Activated T-cell treated with anti-CD3 and anti-CD28 coated beads, Interleukin-2, amount 50 U/mL, for 4 hours (primary cell): ENCODE results near the gene EPHA4. TPM values are rescaled to one million over a fixed set of nuclear protein-coding genes. Genes with fewer than 3 reads are reported as not detected.

Source experiments
- ATAC-seq, 2 donors: fragments of 200-7000 bp; cut with Tn5 transposase; one replicate each; pipeline ENCODE4 v1.10.0; 2021
- DNase-seq: peaks from one replicate; pipeline ENCODE4 v3.0.0-alpha.2; 2020
- H3K27me3 Mint-ChIP-seq: one replicate; pipeline ENCODE4 v1.8.0; 2021; ENCODE audit warnings: low read depth, mixed read lengths
- H3K36me3 Mint-ChIP-seq: one replicate; pipeline ENCODE4 v1.8.0; 2022; ENCODE audit warnings: mixed read lengths; ENCODE audit not compliant: insufficient read depth
- H3K4me1 Mint-ChIP-seq: one replicate; pipeline ENCODE4 v1.8.0; 2021; ENCODE audit warnings: low read depth, mixed read lengths
- H3K4me3 Mint-ChIP-seq: one replicate; pipeline ENCODE4 v1.8.0; 2021; ENCODE audit warnings: mild to moderate bottlenecking, moderate library complexity, mixed read lengths
- H3K9me3 Mint-ChIP-seq: one replicate; pipeline ENCODE4 v1.8.0; 2021; ENCODE audit warnings: mixed read lengths
- total RNA-seq, 3 donors: library from RNA; stranded (reverse); gene quantifications; one replicate each; pipeline ENCODE4 v1.2.1, GENCODE V29; 2021

The EPHA4 gene
- total RNA-seq, 3 donors from 2014 or later: 2.2 to 5.4 (median 2.4) TPM

DNA sequence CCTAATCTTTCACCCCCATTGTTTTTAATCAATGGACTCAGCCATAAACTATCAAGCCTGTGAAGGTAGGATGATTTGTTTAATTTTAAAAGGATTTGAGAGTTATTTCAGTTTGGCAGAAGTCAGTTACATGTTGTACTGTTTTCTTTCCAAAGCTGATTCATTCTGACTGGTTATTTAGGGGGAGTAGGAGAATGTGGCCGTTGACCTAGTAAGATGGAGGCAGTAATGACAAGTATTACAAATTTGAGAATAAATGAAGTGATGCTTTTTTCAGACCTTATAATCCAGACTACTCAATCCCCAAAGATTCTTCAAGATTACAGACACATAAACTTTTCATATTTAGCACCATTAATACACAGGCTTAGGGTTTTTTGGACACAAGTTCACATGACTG is 4.3 kb downstream of the EPHA4 start:
- no peak overlapping the region for H3K4me3 Mint-ChIP-seq
- H3K27me3 Mint-ChIP-seq: peaks cover 7% of the 10 kb centered on the region
- DNase-seq (no peak), ATAC-seq (no peak)
- H3K36me3 Mint-ChIP-seq: peaks cover 15% of the 10 kb centered on the region
- peaks cover 67% of the 10 kb centered on the region for H3K4me1 Mint-ChIP-seq
- H3K9me3 Mint-ChIP-seq: no peaks in the 10 kb centered on the region

GRCh38 chr2:221567231-221567760 is 4.8 kb downstream of the EPHA4 start:
- peaks cover 68% of the 10 kb centered on the region for H3K4me1 Mint-ChIP-seq
- ATAC-seq (no peak), DNase-seq (no peak)
- peaks cover 7% of the 10 kb centered on the region for H3K27me3 Mint-ChIP-seq
- H3K9me3 Mint-ChIP-seq: no peaks in the 10 kb centered on the region
- H3K36me3 Mint-ChIP-seq: peaks cover 16% of the 10 kb centered on the region
- no peak overlapping the region for H3K4me3 Mint-ChIP-seq

DNA sequence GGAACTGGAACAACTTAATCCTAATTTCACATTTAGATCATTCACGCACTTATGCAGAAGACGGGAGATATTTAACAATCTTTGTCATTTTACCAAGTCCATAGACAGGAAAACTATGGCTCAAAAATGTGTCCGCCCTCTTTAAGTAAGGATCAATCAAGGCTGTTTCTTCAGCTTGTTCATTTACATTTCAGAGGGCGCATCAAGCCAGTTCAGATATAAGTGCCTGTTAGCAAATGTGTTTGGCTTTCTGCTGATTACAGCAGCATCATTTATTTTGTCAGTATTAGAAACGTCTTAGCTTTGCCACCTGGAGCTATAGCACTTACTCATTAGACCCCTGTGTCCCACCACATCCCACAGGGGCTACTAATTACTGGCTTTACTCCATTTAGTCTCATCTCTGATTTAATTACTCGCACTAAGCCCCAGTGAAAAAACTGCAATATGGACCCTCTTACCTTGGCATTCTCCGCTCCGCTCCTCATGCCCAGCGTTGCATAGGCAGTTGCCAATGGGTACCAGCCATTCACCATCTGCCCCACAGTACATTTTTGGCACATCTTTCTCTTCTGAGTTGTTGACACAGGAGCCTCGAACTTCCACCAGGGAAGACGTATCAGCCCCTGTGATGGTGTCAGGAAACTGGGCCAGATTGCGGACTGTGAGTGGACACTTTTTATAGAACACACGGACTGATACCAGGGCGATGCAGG is 8.7 kb downstream of the EPHA4 start:
- Mint-ChIP-seq H3K36me3 (peaks cover 17% of the 10 kb centered on the region), H3K27me3 (no peaks in the 10 kb centered on the region), H3K4me3 (no peak overlapping the region), H3K4me1 (peaks cover 61% of the 10 kb centered on the region), H3K9me3 (no peaks in the 10 kb centered on the region)
- no peak for ATAC-seq
- no peak for DNase-seq

- no peaks in the 10 kb centered on the region for H3K9me3 Mint-ChIP-seq
- peaks cover 66% of the 10 kb centered on the region for H3K4me1 Mint-ChIP-seq
- no peak overlapping the region for H3K4me3 Mint-ChIP-seq
- no peaks in the 10 kb centered on the region for H3K27me3 Mint-ChIP-seq
- H3K36me3 Mint-ChIP-seq: peaks cover 18% of the 10 kb centered on the region
- DNase-seq (no peak), ATAC-seq (no peak)
These were observed 9.9 kb downstream of the EPHA4 start for GRCh38 chr2:221562226-221562625.

GRCh38 chr2:221561770-221562169 is 10.3 kb downstream of the EPHA4 start:
- peaks cover 18% of the 10 kb centered on the region for H3K36me3 Mint-ChIP-seq
- ATAC-seq (no peak), DNase-seq (no peak)
- H3K27me3 Mint-ChIP-seq: no peaks in the 10 kb centered on the region
- no peak overlapping the region for H3K4me3 Mint-ChIP-seq
- no peaks in the 10 kb centered on the region for H3K9me3 Mint-ChIP-seq
- H3K4me1 Mint-ChIP-seq: peaks cover 66% of the 10 kb centered on the region

DNA sequence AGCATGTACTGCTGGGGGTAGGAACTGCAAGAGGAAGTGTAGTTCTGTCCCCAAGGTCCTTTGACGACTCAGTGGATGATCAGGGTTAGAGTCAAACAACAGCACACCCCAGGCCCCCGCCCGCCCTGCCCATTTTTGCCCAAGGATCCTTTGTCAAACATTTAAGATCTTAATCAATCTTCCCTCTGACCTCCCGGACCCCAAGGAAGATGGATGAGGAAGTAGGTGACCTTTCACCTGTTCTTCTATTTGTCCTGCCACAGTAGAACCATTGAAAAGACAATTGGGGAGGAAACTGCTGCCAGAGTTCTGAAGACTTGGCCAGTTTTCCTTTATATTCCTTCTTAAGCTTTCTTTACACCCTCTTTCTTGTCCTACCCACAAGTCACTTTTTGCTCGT is 12.1 kb downstream of the EPHA4 start:
- no peak for DNase-seq
- peaks cover 66% of the 10 kb centered on the region for H3K4me1 Mint-ChIP-seq
- no peak for ATAC-seq
- peaks cover 19% of the 10 kb centered on the region for H3K36me3 Mint-ChIP-seq
- no peaks in the 10 kb centered on the region for H3K27me3 Mint-ChIP-seq
- H3K9me3 Mint-ChIP-seq: no peaks in the 10 kb centered on the region
- H3K4me3 Mint-ChIP-seq: no peak overlapping the region

- H3K4me3 Mint-ChIP-seq: no peak overlapping the region
These were observed 14.0 kb downstream of the EPHA4 start for GRCh38 chr2:221558107-221558506.

DNA sequence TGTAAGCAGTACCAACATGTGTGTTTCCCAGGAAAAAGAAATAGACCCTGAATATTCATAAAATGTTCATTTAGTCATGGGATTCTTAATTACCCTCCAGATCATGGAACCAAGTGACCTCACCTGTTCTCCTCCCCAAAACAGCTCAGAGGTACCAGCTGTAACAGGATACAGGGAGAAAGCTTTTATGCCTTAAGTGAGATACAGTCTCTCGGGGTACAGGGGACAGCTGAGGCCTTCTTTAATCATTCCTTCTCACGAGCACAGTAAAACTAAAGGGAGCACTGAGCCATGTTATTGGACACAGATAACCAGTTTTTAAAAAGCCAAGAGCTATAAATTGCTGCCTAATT is 16.6 kb downstream of the EPHA4 start:
- H3K27me3 Mint-ChIP-seq: no peaks in the 10 kb centered on the region
- no peaks in the 10 kb centered on the region for H3K9me3 Mint-ChIP-seq
- H3K4me3 Mint-ChIP-seq: peak overlapping the region; percentile 51
- ATAC-seq: peak; percentile 28 to 30
- no peak for DNase-seq
- H3K36me3 Mint-ChIP-seq: peaks cover 4% of the 10 kb centered on the region
- H3K4me1 Mint-ChIP-seq: peaks cover 58% of the 10 kb centered on the region

More at GRCh38 chr2:221558107-221558506, 14.0 kb downstream of the EPHA4 start:
- ATAC-seq (no peak), DNase-seq (no peak)
- Mint-ChIP-seq H3K9me3 (no peaks in the 10 kb centered on the region), H3K4me1 (peaks cover 58% of the 10 kb centered on the region), H3K36me3 (peaks cover 11% of the 10 kb centered on the region), H3K27me3 (no peaks in the 10 kb centered on the region)

- no peaks in the 10 kb centered on the region for H3K9me3 Mint-ChIP-seq
- H3K27me3 Mint-ChIP-seq: no peaks in the 10 kb centered on the region
- DNase-seq (no peak), ATAC-seq (peak; percentile 82 to 87)
- peaks cover 4% of the 10 kb centered on the region for H3K36me3 Mint-ChIP-seq
- peaks cover 53% of the 10 kb centered on the region for H3K4me1 Mint-ChIP-seq
- peak overlapping the region; percentile 51 for H3K4me3 Mint-ChIP-seq
These were observed 17.2 kb downstream of the EPHA4 start for GRCh38 chr2:221554769-221555493.

DNA sequence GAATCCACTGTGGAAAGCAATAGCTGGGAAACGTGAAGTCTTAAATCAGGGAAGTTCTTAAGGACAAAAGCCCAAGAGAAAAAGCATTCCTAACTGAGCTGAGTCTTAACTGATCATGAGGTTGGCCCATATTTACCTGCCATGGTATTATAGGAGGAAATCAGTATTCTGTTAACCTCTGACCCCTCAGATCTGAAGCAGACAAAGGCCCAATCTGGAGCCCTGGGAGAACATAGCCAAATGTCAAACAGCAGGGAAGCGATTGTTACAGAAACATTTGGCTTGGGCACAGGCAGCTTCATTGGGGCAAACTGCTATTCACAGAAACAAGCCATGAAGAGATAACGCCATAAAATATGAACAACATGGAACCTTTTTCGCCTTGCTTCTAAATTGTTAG is 18.8 kb downstream of the EPHA4 start:
- no peak for DNase-seq
- Mint-ChIP-seq H3K9me3 (no peaks in the 10 kb centered on the region), H3K36me3 (peaks cover 4% of the 10 kb centered on the region), H3K4me3 (no peak overlapping the region), H3K4me1 (peaks cover 52% of the 10 kb centered on the region), H3K27me3 (no peaks in the 10 kb centered on the region)
- no peak for ATAC-seq

- Mint-ChIP-seq H3K4me3 (no peak overlapping the region), H3K27me3 (no peaks in the 10 kb centered on the region), H3K4me1 (peaks cover 44% of the 10 kb centered on the region), H3K9me3 (no peaks in the 10 kb centered on the region), H3K36me3 (peaks cover 3% of the 10 kb centered on the region)
- ATAC-seq (no peak), DNase-seq (no peak)
These were observed 19.8 kb downstream of the EPHA4 start for GRCh38 chr2:221552291-221552690.

DNA sequence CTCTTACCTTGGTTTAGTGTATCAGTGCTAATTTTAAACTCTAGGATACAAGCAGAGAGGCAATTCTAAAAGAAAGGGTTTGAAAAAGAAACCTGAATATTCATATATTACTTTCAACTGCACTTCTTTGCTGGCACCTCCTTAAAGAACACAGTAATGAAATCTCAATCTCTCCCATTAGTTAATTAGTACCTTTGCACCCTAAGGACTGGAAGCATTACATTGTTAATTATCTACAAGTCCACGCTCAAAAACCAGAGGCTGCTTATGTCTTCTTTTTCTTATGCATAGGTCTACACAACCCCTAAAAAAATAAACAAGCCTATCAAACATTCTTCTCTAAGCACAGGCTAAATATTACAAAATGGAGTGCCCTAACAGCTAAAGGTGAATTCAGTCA is 20.2 kb downstream of the EPHA4 start:
- H3K36me3 Mint-ChIP-seq: peaks cover 3% of the 10 kb centered on the region
- H3K4me3 Mint-ChIP-seq: no peak overlapping the region
- peaks cover 44% of the 10 kb centered on the region for H3K4me1 Mint-ChIP-seq
- H3K27me3 Mint-ChIP-seq: no peaks in the 10 kb centered on the region
- no peaks in the 10 kb centered on the region for H3K9me3 Mint-ChIP-seq
- DNase-seq: no peak
- ATAC-seq: no peak

- Mint-ChIP-seq H3K4me1 (peaks cover 33% of the 10 kb centered on the region), H3K36me3 (no peaks in the 10 kb centered on the region), H3K9me3 (no peaks in the 10 kb centered on the region), H3K27me3 (no peaks in the 10 kb centered on the region), H3K4me3 (no peak overlapping the region)
- no peak for DNase-seq
- ATAC-seq: no peak
These were observed 23.0 kb downstream of the EPHA4 start for GRCh38 chr2:221549143-221549542.

DNA sequence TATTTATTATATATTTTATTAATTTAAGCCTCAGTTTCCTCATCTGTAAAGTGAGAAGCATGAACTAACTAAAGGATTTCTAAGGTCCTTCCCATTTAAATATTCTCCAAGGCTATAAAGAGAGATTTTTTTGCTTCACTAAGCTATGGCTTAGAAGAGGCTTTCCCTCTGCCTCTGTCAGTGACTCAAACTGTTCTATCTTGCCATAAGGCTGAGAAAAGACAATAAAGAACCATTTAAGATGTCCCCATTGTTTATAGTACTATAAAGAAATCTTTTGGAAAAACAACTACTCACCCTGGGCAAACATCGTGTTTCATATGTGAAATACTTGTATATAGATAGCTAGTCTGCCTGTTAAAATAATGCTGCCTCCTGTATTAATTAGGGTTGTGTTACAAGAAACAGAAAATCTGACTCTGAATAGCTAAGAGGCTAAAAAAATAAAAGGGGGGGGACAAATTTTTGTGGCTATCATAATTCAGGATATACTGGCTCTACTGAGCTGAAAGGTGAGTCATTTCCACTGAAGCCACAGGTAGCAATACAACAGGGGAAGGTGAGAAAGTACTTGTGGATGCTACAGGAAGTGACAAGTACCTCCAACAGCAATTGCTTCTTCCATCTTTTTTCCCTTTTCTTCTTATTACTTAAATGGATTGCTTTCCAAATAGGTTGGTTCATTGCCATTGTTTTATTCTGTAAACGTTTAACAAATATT is 25.4 kb downstream of the EPHA4 start:
- ATAC-seq (no peak), DNase-seq (no peak)
- Mint-ChIP-seq H3K4me3 (no peak overlapping the region), H3K9me3 (no peaks in the 10 kb centered on the region), H3K27me3 (no peaks in the 10 kb centered on the region), H3K4me1 (peaks cover 25% of the 10 kb centered on the region), H3K36me3 (peaks cover 1% of the 10 kb centered on the region)
